K562 (cell line): ENCODE results near the gene PTH2. TPM values are rescaled to one million over a fixed set of nuclear protein-coding genes. Genes with fewer than 3 reads are reported as not detected.

Experiments
- E2F3 ChIP-seq: fragments of 250-450 bp; sonication (Bioruptor Pico); IDR thresholded peaks from 2 replicates; pipeline ENCODE4 v1.4.0; 2020; ENCODE audit warnings: mild to moderate bottlenecking
- EGR1 ChIP-seq: fragments of 450-650 bp; conservative IDR thresholded peaks from 2 replicates; pipeline ENCODE4 v1.6.1; 2017; ENCODE audit warnings: mild to moderate bottlenecking
- EP400 ChIP-seq: fragments of 450-650 bp; IDR thresholded peaks from 2 replicates; pipeline ENCODE4 v1.6.1; 2017; ENCODE audit warnings: antibody characterized with exemption, mild to moderate bottlenecking, moderate library complexity
- FOXP1 ChIP-seq: sonication (generic); formaldehyde crosslinking; IDR thresholded peaks from 2 replicates; pipeline ENCODE4 v1.8.0; 2022; ENCODE audit warnings: mild to moderate bottlenecking, missing genetic modification reagents
- NCOA1 ChIP-seq: fragments of 450-650 bp; IDR thresholded peaks from 2 replicates; pipeline ENCODE4 v1.6.1; 2016; ENCODE audit warnings: low read depth
- RCOR1 ChIP-seq, 2 experiments: IDR thresholded peaks; 2 replicates each; pipeline ENCODE4 v1.6.1; 2012; ENCODE audit warnings: low read depth in 2 of 2, low read length in 2 of 2, borderline replicate concordance in 1 of 2, improper control_type of control experiment in 1 of 2
- RNF2 ChIP-seq: sonication (generic); IDR thresholded peaks from 2 replicates; pipeline ENCODE4 v1.6.1; 2016
- SRF ChIP-seq, 2 experiments: fragments of 250-450, 450-650 bp in 1 of 2; sonication (Bioruptor Pico) in 1 of 2; sonication (generic) in 1 of 2; formaldehyde crosslinking; IDR thresholded peaks; 2 replicates each; pipeline versions ENCODE4 v1.5.0 to v1.5.1; 2020 to 2022; ENCODE audit warnings: mild to moderate bottlenecking in 1 of 2, missing genetic modification reagents in 1 of 2
- TAF1 ChIP-seq: IDR thresholded peaks from 2 replicates; pipeline ENCODE4 v1.6.1; 2011; ENCODE audit warnings: mild to moderate bottlenecking, low read length, moderate library complexity; ENCODE audit not compliant: insufficient read depth, control insufficient read depth, severe bottlenecking; ENCODE audit errors: extremely low read depth
- TCF3 ChIP-seq: sonication (generic); formaldehyde crosslinking; IDR thresholded peaks from 2 replicates; pipeline ENCODE4 v1.4.0; 2020; ENCODE audit warnings: mild to moderate bottlenecking, missing genetic modification reagents
- TCF7 ChIP-seq: sonication (generic); IDR thresholded peaks from 2 replicates; pipeline ENCODE4 v1.6.1; 2016; ENCODE audit warnings: antibody characterized with exemption, borderline replicate concordance
- TRIM24 ChIP-seq, 2 experiments: fragments of 450-650 bp; IDR thresholded peaks; 2 replicates each; pipeline ENCODE4 v1.6.1; 2016
- ZBTB7A ChIP-seq: IDR thresholded peaks from 2 replicates; pipeline ENCODE4 v1.6.1; 2011; ENCODE audit warnings: low read depth, mild to moderate bottlenecking, low read length, moderate library complexity, borderline replicate concordance; ENCODE audit not compliant: control insufficient read depth
- ZKSCAN3 ChIP-seq: fragments of 250-450 bp; sonication (Bioruptor Pico); IDR thresholded peaks from 2 replicates; pipeline ENCODE4 v1.4.0; 2020
- polyA plus RNA-seq, 8 experiments: library from polyadenylated mRNA; depleted of rRNA in 4 of 8; stranded (reverse) in 5 of 8; unstranded in 3 of 8; fragments of >200 nt; fragmentation: Nextera tagmentation in 2 of 8; fragmentation: Illumina TruSeq in 1 of 8; extraction: Ambion mirVana in 2 of 8; extraction: Trizol in 1 of 8; gene quantifications; 2 replicates each; pipeline versions ENCODE4 v1.2.1 to v1.2.3, GENCODE V29; 2011 to 2014; ENCODE audit warnings: inconsistent platforms in 1 of 8, missing spikeins in 1 of 8
- total RNA-seq, 7 experiments: library from RNA; depleted of rRNA in 6 of 7; stranded (reverse); fragments of >200 nt in 6 of 7; fragmentation: Illumina TruSeq in 2 of 7; extraction: Trizol in 2 of 7; gene quantifications; 2 replicates each; pipeline versions ENCODE4 v1.2.1 to v1.2.3, GENCODE V29; 2011 to 2021; ENCODE audit warnings: low replicate concordance in 1 of 7
- TF ChIP-seq, protein P1 (sequence below): fragments of 450-650 bp; IDR thresholded peaks from 2 replicates; pipeline ENCODE4 v1.6.1; 2017; ENCODE audit warnings: antibody characterized with exemption, mild to moderate bottlenecking
- TF ChIP-seq, protein P2 (sequence below): IDR thresholded peaks from 2 replicates; pipeline ENCODE4 v1.6.1; 2011; ENCODE audit warnings: borderline replicate concordance, low read depth, mild to moderate bottlenecking, moderate library complexity, low read length; ENCODE audit not compliant: insufficient read depth, poor library complexity, severe bottlenecking
- TF ChIP-seq, protein P3 (sequence below): fragments of 250-450 bp; sonication (Bioruptor Pico); IDR thresholded peaks from 2 replicates; pipeline ENCODE4 v1.6.1; 2021; ENCODE audit warnings: mild to moderate bottlenecking
- TF ChIP-seq, protein P4 (sequence below): fragments of 450-650 bp; formaldehyde crosslinking; IDR thresholded peaks from 2 replicates; pipeline ENCODE4 v1.4.0; 2022; ENCODE audit warnings: missing genetic modification characterization

PTH2 gene
- total and polyA plus RNA-seq, 9 of the 15 experiments (the other 6 are each of a cell fraction or from before 2014, with no cell fraction given): 1.3 TPM; not detected in 8

DNA sequence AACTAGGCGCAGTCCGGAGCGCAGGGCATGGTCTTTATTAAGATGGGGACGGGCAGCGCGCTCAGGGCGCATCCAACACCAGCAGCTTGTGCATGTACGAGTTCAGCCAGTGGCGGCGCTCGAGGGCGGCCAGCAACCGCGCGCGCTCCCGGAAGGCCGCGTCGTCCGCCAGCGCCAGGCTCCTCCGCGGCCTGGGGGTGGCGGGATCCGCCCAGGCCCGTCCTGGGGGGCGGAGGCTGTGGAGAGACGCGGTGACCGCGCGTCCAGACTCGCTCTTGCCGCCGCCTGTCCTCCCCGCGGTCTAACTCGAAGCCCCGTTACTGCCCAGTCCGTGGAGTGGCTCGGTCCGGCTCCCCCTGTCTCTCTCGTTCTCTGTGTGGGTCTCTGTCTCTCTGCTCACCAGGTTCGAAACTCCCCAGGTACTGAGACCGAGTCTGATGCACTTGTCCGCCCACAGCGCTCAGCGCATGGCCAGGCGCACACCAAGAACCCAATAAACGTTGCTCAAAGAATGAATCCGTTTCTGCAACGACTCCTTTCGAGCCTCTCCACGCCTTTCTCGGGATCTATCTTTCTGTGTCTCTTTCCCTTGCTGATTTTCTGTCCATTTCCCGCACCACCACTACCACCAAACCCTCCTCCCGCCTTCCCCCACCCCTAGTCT, 702 bp downstream of the PTH2 start (continued):
- TF ChIP-seq, protein P1, sequence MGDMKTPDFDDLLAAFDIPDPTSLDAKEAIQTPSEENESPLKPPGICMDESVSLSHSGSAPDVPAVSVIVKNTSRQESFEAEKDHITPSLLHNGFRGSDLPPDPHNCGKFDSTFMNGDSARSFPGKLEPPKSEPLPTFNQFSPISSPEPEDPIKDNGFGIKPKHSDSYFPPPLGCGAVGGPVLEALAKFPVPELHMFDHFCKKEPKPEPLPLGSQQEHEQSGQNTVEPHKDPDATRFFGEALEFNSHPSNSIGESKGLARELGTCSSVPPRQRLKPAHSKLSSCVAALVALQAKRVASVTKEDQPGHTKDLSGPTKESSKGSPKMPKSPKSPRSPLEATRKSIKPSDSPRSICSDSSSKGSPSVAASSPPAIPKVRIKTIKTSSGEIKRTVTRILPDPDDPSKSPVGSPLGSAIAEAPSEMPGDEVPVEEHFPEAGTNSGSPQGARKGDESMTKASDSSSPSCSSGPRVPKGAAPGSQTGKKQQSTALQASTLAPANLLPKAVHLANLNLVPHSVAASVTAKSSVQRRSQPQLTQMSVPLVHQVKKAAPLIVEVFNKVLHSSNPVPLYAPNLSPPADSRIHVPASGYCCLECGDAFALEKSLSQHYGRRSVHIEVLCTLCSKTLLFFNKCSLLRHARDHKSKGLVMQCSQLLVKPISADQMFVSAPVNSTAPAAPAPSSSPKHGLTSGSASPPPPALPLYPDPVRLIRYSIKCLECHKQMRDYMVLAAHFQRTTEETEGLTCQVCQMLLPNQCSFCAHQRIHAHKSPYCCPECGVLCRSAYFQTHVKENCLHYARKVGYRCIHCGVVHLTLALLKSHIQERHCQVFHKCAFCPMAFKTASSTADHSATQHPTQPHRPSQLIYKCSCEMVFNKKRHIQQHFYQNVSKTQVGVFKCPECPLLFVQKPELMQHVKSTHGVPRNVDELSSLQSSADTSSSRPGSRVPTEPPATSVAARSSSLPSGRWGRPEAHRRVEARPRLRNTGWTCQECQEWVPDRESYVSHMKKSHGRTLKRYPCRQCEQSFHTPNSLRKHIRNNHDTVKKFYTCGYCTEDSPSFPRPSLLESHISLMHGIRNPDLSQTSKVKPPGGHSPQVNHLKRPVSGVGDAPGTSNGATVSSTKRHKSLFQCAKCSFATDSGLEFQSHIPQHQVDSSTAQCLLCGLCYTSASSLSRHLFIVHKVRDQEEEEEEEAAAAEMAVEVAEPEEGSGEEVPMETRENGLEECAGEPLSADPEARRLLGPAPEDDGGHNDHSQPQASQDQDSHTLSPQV: peak; percentile 95
- TF ChIP-seq EP400: 0 out of 2 replicates have a peak, but pooled peaks have one; percentile 21
- 0 out of 2 replicates have a peak, but pooled peaks have one; percentile 11 for TF ChIP-seq TCF7
- peak in 1 of 2 experiments; percentile 47; a peak in 1 of 4 replicates for TF ChIP-seq SRF (CRISPR knock-in tag; IDR thresholded peaks at IDR 0.05)
- TF ChIP-seq, protein P2, sequence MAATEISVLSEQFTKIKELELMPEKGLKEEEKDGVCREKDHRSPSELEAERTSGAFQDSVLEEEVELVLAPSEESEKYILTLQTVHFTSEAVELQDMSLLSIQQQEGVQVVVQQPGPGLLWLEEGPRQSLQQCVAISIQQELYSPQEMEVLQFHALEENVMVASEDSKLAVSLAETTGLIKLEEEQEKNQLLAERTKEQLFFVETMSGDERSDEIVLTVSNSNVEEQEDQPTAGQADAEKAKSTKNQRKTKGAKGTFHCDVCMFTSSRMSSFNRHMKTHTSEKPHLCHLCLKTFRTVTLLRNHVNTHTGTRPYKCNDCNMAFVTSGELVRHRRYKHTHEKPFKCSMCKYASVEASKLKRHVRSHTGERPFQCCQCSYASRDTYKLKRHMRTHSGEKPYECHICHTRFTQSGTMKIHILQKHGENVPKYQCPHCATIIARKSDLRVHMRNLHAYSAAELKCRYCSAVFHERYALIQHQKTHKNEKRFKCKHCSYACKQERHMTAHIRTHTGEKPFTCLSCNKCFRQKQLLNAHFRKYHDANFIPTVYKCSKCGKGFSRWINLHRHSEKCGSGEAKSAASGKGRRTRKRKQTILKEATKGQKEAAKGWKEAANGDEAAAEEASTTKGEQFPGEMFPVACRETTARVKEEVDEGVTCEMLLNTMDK: peak; percentile 74
- peak; percentile 27 for TF ChIP-seq TAF1
- TF ChIP-seq RNF2: peak; percentile 51; the same call in 1 of the 2 replicates
- TF ChIP-seq ZKSCAN3: no peak
- peak; percentile 83 for TF ChIP-seq E2F3 (CRISPR knock-in tag)
- TF ChIP-seq TRIM24 (IDR thresholded peaks at IDR 0.05): peak; percentile 33 to 45; a peak in 2 of 4 replicates
- TF ChIP-seq, protein P3, sequence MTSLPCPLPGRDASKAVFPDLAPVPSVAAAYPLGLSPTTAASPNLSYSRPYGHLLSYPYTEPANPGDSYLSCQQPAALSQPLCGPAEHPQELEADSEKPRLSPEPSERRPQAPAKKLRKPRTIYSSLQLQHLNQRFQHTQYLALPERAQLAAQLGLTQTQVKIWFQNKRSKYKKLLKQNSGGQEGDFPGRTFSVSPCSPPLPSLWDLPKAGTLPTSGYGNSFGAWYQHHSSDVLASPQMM: no peak
- peak; percentile 66; the same call in 1 of the 2 replicates for TF ChIP-seq ZBTB7A
- peak in 1 of 2 experiments; percentile 64; a peak in 1 of 4 replicates for TF ChIP-seq RCOR1 (IDR thresholded peaks at IDR 0.05; ENCODE audit: borderline replicate concordance in 1 of 2, low read depth in 2 of 2, low read length in 2 of 2)
- peak; percentile 75; the same call in 1 of the 2 replicates for TF ChIP-seq FOXP1 (CRISPR knock-in tag)
- peak; percentile 15; the same call in 1 of the 2 replicates for TF ChIP-seq NCOA1
- TF ChIP-seq, protein P4, sequence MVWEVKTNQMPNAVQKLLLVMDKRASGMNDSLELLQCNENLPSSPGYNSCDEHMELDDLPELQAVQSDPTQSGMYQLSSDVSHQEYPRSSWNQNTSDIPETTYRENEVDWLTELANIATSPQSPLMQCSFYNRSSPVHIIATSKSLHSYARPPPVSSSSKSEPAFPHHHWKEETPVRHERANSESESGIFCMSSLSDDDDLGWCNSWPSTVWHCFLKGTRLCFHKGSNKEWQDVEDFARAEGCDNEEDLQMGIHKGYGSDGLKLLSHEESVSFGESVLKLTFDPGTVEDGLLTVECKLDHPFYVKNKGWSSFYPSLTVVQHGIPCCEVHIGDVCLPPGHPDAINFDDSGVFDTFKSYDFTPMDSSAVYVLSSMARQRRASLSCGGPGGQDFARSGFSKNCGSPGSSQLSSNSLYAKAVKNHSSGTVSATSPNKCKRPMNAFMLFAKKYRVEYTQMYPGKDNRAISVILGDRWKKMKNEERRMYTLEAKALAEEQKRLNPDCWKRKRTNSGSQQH: no peak
- peak; percentile 27 for TF ChIP-seq TCF3
- peak; percentile 50; the same call in 1 of the 2 replicates for TF ChIP-seq EGR1
